ENCODE data around the gene EDC4. TPM values are rescaled to one million over a fixed set of nuclear protein-coding genes. Genes with fewer than 3 reads are reported as not detected.

The EDC4 gene
- polyA plus RNA-seq, 2 of the 4 experiments (the other 2 are of a cell fraction), result 21.0 to 54.9 TPM

DNA sequence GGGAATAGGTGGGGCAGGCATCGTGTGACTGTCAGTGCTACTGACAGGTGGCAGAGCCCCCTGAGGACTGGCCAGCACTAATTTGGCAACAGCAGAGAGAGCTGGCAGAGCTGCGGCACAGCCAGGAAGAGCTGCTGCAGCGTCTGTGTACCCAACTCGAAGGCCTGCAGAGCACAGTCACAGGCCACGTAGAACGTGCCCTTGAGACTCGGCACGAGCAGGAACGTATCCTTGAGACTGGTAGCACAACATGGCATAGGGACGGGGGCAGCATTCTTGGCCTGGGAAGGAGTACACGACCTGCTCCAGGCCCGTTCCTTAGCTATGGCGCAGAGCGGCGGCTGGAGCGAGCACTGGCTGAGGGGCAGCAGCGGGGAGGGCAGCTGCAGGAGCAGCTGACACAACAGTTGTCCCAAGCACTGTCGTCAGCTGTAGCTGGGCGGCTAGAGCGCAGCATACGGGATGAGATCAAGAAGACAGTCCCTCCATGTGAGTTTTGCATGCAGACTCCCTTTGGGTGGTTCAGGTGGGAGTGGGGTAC is 8.8 kb downstream of the EDC4 start:
- POLR2A ChIA-PET, result no interaction called here
- Histone ChIP-seq H3K4me1 (peaks cover 9% of the 10 kb centered on the region; the same call in 1 of the 3 replicates), H3K4me2 (no peak overlapping the region), H3K4me3 (no peak overlapping the region), H3K9me3 (no peaks in the 10 kb centered on the region), H3K27ac (no peak overlapping the region)
- no peak for TF ChIP-seq HEYL (CRISPR knock-in tag; IDR thresholded peaks at IDR 0.05)
- TF ChIP-seq NPAS2 (CRISPR knock-in tag; IDR thresholded peaks at IDR 0.05; ENCODE audit: borderline replicate concordance), result no peak
- no peak for TF ChIP-seq FOSB (CRISPR knock-in tag; IDR thresholded peaks at IDR 0.05)
- TF ChIP-seq, protein P1, sequence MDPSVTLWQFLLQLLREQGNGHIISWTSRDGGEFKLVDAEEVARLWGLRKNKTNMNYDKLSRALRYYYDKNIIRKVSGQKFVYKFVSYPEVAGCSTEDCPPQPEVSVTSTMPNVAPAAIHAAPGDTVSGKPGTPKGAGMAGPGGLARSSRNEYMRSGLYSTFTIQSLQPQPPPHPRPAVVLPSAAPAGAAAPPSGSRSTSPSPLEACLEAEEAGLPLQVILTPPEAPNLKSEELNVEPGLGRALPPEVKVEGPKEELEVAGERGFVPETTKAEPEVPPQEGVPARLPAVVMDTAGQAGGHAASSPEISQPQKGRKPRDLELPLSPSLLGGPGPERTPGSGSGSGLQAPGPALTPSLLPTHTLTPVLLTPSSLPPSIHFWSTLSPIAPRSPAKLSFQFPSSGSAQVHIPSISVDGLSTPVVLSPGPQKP (IDR thresholded peaks at IDR 0.05; ENCODE audit: low read depth, low read length), result no peak
- no peak for TF ChIP-seq RAD21 (conservative IDR thresholded peaks at IDR 0.05 in 1 of 2, IDR thresholded peaks at IDR 0.05 in 1 of 2)
- TF ChIP-seq CHD4 (IDR thresholded peaks at IDR 0.05; ENCODE audit: borderline replicate concordance), result no peak
- TF ChIP-seq HDAC2 (IDR thresholded peaks at IDR 0.05), result no peak
- DNase-seq (ENCODE audit: low read depth in 1 of 2, low spot score in 1 of 2) (no peak), ATAC-seq (no peak), FAIRE-seq (no peak)
- WGBS (ENCODE audit: missing lambda C conversion rate), result 92% methylated on average over 21 of the region's 21 CpGs
- CTCF ChIA-PET, result interaction anchor here (0.6 to 17.4 kb wide), 12 partner anchors 7 to 209 kb away, joined by 3 to 370 read pairs (median 34); partner anchors contain the start of genes CTRL, EDC4, PSKH1 and PSMB10

DNA sequence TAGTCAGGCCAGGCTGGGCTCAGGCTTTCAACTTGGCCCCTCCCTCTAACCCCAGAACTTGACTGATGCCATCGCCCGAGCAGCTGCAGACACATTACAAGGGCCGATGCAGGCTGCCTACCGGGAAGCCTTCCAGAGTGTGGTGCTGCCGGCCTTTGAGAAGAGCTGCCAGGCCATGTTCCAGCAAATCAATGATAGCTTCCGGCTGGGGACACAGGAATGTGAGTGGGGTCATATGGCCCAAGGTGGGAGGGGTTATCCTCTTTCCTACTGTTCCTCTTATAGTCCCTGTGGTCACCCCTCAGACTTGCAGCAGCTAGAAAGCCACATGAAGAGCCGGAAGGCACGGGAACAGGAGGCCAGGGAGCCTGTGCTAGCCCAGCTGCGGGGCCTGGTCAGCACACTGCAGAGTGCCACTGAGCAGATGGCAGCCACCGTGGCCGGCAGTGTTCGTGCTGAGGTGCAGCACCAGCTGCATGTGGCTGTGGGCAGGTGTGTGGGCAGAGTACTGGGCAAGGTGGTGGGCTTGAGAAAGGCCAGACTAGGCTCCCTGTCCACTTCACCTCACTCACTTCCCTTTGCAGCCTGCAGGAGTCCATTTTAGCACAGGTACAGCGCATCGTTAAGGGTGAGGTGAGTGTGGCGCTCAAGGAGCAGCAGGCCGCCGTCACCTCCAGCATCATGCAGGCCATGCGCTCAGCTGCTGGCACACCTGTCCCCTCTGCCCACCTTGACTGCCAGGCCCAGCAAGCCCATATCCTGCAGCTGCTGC is 9.7 kb downstream of the EDC4 start:
- FAIRE-seq, result no peak
- POLR2A ChIA-PET, result no interaction called here
- Histone ChIP-seq H3K4me2 (no peak overlapping the region), H3K4me3 (no peak overlapping the region), H3K9me3 (no peaks in the 10 kb centered on the region), H3K4me1 (peaks cover 9% of the 10 kb centered on the region; the same call in 1 of the 3 replicates), H3K27ac (no peak overlapping the region)
- CTCF ChIA-PET, result interaction anchor here (0.6 to 17.4 kb wide), 21 partner anchors 8 to 347 kb away, joined by 3 to 370 read pairs (median 8); partner anchors contain the start of genes CTRL, EDC4, PSKH1 and PSMB10
- no peak for ATAC-seq
- 88% methylated on average over 18 of the region's 18 CpGs for WGBS (ENCODE audit: missing lambda C conversion rate)
- no peak for DNase-seq (ENCODE audit: low read depth in 1 of 2, low spot score in 1 of 2)
- TF ChIP-seq JUNB (IDR thresholded peaks at IDR 0.05) (no peak), HOXB13 (CRISPR knock-in tag; IDR thresholded peaks at IDR 0.05; ENCODE audit: low read depth) (no peak)

DNA sequence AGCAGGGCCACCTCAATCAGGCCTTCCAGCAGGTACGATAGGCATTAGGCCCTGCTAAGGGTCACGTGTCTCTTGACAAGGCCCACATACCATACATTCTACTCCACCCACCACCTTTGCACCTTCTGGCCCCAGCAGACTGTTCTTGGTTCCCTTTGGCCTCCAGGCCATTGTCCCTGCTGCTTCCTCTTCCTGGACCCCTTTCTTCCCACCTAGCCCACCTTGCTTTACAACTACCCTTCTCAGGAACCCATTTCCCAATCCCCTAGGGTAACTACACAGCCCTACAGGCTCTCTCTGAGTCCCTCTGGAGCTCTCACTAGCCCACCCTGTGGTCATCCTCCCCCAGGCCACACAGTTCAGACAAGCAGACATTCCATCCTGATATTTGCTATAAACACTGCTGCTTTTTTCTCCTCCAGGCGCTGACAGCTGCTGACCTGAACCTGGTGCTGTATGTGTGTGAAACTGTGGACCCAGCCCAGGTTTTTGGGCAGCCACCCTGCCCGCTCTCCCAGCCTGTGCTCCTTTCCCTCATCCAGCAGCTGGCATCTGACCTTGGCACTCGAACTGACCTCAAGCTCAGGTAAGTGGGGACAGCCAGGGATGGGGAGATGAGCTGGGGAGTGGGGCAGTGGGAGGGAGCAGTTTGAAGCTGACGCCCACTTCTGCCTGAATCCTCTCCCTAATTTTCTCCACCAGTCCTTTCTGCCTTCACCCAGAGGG is 10.5 kb downstream of the EDC4 start:
- ATAC-seq, result peak; percentile 24 to 77; a peak in 5 of 6 replicates
- 51% methylated on average over 6 of the region's 6 CpGs for WGBS (ENCODE audit: missing lambda C conversion rate)
- ChIA-PET CTCF (interaction anchor here (0.6 to 17.4 kb wide), 40 partner anchors 9 to 363 kb away, joined by 3 to 370 read pairs (median 5); partner anchors contain the start of genes CTRL, EDC4, NUTF2 and PSKH1), POLR2A (interaction anchor here (1.8 kb wide), 1 partner anchor 10 kb away, joined by 8 read pairs; the partner anchor contains the start of gene PSKH1)
- Histone ChIP-seq H3K4me2 (no peak overlapping the region), H3K4me1 (peaks cover 9% of the 10 kb centered on the region; the same call in 1 of the 3 replicates), H3K9me3 (no peaks in the 10 kb centered on the region), H3K4me3 (no peak overlapping the region), H3K27ac (no peak overlapping the region)
- no peak for FAIRE-seq
- DNase-seq (ENCODE audit: low read depth in 1 of 2, low spot score in 1 of 2), result no peak
- TF ChIP-seq RAD21 (conservative IDR thresholded peaks at IDR 0.05 in 1 of 2, IDR thresholded peaks at IDR 0.05 in 1 of 2) (no peak), FOXS1 (CRISPR knock-in tag; IDR thresholded peaks at IDR 0.05) (no peak)

DNA sequence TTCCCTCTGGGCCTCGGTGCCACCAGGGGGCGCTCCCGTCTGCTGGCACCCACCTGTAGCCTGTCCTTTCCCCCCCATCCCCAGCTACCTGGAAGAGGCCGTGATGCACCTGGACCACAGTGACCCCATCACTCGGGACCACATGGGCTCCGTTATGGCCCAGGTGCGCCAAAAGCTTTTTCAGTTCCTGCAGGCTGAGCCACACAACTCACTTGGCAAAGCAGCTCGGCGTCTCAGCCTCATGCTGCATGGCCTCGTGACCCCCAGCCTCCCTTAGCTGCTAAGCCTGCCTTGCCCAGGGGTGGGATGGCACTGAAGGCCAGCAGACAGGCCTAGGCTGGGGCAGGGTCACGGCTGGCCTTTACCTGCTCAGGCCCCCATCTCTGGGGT is 11.0 kb downstream of the EDC4 start:
- no peak overlapping the region for H3K4me2 ChIP-seq
- FAIRE-seq, result no peak
- WGBS (ENCODE audit: missing lambda C conversion rate), result 45% methylated on average over 11 of the region's 11 CpGs
- H3K4me3 ChIP-seq, result no peak overlapping the region
- DNase-seq (ENCODE audit: low read depth in 1 of 2, low spot score in 1 of 2), result peak; percentile 59 to 92
- peaks cover 9% of the 10 kb centered on the region; the same call in 1 of the 3 replicates for H3K4me1 ChIP-seq
- no peaks in the 10 kb centered on the region for H3K9me3 ChIP-seq
- ATAC-seq, result peak; percentile 16 to 92; a peak in 5 of 6 replicates
- H3K27ac ChIP-seq, result no peak overlapping the region
- CTCF ChIA-PET, result interaction anchor here (0.6 to 17.4 kb wide), 37 partner anchors 9 to 363 kb away, joined by 3 to 370 read pairs (median 5); partner anchors contain the start of genes CTRL, EDC4, NUTF2 and PSKH1
- POLR2A ChIA-PET, result interaction anchor here (1.8 kb wide), 1 partner anchor 9 kb away, joined by 8 read pairs; the partner anchor contains the start of gene PSKH1
- no peak for TF ChIP-seq RARB (CRISPR knock-in tag; IDR thresholded peaks at IDR 0.05)
- no peak for TF ChIP-seq JUN (IDR thresholded peaks at IDR 0.05)
- TF ChIP-seq, protein P2, sequence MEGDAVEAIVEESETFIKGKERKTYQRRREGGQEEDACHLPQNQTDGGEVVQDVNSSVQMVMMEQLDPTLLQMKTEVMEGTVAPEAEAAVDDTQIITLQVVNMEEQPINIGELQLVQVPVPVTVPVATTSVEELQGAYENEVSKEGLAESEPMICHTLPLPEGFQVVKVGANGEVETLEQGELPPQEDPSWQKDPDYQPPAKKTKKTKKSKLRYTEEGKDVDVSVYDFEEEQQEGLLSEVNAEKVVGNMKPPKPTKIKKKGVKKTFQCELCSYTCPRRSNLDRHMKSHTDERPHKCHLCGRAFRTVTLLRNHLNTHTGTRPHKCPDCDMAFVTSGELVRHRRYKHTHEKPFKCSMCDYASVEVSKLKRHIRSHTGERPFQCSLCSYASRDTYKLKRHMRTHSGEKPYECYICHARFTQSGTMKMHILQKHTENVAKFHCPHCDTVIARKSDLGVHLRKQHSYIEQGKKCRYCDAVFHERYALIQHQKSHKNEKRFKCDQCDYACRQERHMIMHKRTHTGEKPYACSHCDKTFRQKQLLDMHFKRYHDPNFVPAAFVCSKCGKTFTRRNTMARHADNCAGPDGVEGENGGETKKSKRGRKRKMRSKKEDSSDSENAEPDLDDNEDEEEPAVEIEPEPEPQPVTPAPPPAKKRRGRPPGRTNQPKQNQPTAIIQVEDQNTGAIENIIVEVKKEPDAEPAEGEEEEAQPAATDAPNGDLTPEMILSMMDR (IDR thresholded peaks at IDR 0.05), result peak; percentile 79
- peak; percentile 73 for TF ChIP-seq SMC3 (IDR thresholded peaks at IDR 0.05)
- TF ChIP-seq RAD21 (conservative IDR thresholded peaks at IDR 0.05 in 1 of 2, IDR thresholded peaks at IDR 0.05 in 1 of 2), result peak; percentile 67 to 73
- TF ChIP-seq BHLHE40 (IDR thresholded peaks at IDR 0.05; ENCODE audit: low read depth, low read length), result no peak
- TF ChIP-seq TP53 (CRISPR knock-in tag; IDR thresholded peaks at IDR 0.05), result no peak
- no peak for TF ChIP-seq ZFP36 (IDR thresholded peaks at IDR 0.05; ENCODE audit: borderline replicate concordance, partially characterized antibody)
- no peak for TF ChIP-seq KDM1A (IDR thresholded peaks at IDR 0.05; ENCODE audit: low read depth)
- TF ChIP-seq, protein P3, sequence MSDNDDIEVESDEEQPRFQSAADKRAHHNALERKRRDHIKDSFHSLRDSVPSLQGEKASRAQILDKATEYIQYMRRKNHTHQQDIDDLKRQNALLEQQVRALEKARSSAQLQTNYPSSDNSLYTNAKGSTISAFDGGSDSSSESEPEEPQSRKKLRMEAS (IDR thresholded peaks at IDR 0.05), result no peak

All from A549 (cell line).